HuH-7.5 (cell line): ENCODE measurements around the gene PMEL.
"Not testable (repeated sequence)": the region's sequence is repeated elsewhere in the genome, so short reads cannot be mapped to it uniquely, and the experiment has no call there.

Experiments
- DNase-seq: peaks from one replicate; pipeline ENCODE4 v3.0.0; 2011; ENCODE audit warnings: low spot score

PMEL gene

GRCh38 chr12:55983232-55983842 is 17.5 kb upstream of the PMEL start:
- no peak for DNase-seq

- DNase-seq = no peak
These were observed 16.6 kb upstream of the PMEL start for GRCh38 chr12:55982319-55982936.

- DNase-seq = not testable (repeated sequence)
These were observed 16.0 kb upstream of the PMEL start for GRCh38 chr12:55981882-55982281.

DNA sequence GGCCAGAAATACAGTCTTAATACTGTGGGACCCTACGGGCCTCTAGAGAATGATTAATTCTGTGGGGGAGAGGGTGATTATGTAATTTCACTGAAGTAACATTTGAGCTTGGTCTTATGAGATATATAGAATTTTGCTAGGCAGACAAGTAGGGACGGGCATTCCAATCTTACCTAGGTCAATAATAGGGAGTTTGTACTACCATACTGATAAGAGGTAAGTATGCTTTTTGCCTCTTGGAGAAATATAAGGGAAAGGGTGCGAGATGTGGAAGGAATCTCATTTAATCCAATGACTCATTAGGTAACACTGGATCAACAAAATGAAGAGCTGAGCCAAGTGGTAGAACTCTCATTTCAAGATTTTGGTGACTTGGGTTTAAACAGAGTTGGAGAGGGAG is 13.2 kb upstream of the PMEL start:
- no peak for DNase-seq

DNA sequence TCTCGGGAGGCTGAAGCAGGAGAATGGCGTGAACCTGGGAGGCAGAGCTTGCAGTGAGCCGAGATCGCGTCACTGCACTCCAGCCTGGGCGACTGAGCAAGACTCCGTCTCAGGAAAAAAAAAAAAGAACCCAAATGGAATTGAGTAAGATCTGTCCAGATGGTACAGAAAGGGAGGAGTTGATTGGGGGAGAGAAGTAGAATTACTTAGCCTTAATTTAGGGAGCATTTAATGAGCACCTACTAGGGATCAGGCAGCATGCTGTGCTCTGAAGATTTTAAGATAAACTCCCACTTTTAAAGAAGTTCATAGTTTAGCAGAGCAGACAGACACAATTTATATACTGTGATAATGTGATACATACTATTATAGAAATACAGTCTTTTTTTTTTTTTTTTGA is 12.6 kb upstream of the PMEL start:
- no peak for DNase-seq

DNA sequence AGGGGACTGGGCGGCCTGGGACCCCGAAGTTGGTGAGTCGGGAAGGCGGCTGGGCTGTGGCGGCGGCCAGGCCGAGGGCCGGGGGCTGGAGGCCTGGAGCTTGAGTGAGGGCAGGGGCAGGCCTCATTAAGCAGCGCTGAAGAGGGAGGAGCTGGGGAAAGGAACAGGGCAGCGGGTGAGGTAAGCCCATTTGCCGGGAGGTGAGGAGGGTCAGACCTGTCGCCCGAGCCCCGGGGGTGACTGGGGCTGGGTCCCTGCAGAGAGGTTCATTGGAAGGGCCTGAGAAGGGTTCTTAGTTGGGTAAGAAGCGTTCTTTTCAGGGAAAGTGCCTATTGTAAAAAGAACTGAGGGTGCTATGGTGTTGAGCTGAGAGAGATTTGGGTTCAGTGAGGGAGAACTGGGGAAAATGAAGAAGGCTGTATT is 8.5 kb upstream of the PMEL start:
- DNase-seq = peak; percentile 64

GRCh38 chr12:55973599-55974307 is 7.9 kb upstream of the PMEL start, which contains the start of gene RAB5B:
RAB5B (plus strand) TSS chr12:55974078; CDS start chr12:55986961, 12,883 bp downstream.
- peak; percentile 87 for DNase-seq

GRCh38 chr12:55972911-55973598 is 7.2 kb upstream of the PMEL start:
- DNase-seq = no peak

GRCh38 chr12:55972456-55972855 is 6.6 kb upstream of the PMEL start:
- DNase-seq = no peak

GRCh38 chr12:55972042-55972441 is 6.2 kb upstream of the PMEL start:
- DNase-seq = no peak

DNA sequence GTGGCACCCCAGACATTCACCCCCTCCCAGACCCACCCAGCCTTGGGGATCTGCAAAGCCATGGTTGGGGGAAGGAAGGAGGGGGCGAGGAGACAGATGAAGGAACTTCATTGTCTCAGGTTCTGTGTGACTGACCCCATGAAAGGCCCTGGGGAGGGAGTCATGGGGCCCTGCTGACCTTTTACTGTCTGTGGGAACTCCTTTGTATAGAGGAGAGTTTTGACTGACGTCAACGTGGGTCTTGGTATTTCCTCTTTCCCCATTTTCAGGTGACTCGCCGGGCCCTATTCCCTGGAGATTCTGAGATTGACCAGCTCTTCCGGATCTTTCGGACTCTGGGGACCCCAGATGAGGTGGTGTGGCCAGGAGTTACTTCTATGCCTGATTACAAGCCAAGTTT is 4.9 kb upstream of the PMEL start:
- no peak for DNase-seq

GRCh38 chr12:55969356-55969755 is 3.5 kb upstream of the PMEL start:
- DNase-seq = no peak

DNA sequence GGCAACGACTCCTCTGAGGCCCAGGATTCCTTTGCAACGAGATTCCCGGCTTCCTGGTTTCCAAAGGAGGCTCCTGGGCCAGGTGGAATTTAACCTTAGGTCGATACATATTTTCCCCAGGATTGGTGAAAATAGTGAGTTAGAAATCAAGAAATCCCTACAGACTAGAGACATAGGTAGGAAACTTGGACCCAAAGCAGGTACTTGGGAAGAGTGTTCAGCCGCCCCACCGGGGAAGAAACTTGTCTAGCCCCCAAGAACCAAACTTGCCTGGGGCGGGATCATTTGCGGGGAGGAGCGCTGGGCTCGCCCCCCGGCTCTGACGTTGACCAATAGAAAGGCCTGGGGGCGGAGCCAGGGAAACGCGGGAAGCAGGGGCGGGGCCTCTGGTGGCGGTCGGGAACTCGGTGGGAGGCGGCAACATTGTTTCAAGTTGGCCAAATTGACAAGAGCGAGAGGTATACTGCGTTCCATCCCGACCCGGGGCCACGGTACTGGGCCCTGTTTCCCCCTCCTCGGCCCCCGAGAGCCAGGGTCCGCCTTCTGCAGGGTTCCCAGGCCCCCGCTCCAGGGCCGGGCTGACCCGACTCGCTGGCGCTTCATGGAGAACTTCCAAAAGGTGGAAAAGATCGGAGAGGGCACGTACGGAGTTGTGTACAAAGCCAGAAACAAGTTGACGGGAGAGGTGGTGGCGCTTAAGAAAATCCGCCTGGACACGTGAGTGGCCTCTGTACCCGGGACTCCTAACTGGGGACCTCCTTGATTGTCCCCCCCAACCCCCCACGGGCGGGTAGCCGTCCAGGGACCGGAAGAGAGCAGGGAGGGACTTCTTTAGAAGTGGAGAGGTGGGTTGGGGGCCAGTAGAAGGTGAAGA is 803 bp upstream of the PMEL start, which contains the start of gene CDK2:
Gene CDK2 (plus strand): TSS at position 423 of the 874 bp plus-strand sequence. CDS start 179 bp downstream, at position 602.
- DNase-seq = peak; percentile 88

DNA sequence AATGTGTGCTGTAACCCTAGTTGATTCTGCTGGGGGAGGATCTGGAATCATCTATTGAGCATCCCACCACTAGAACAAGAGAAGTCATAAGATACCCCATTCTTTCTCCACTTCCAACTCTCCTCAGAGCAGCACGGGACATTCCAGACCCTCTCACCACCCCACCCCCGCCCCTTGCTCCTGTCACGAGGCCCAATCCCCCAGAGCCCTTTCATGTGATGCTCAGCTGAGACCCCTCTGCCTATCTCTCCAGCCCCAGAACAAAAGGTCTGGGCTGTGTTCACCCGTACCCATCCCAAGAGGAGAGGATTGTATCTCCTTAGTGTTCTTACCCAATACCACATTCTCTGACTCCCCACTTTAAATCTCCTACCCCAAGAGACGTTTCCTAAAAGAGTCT is 602 bp downstream of the PMEL start:
- no peak for DNase-seq

- DNase-seq = no peak
These were observed 2.1 kb downstream of the PMEL start for GRCh38 chr12:55963760-55964159.

GRCh38 chr12:55957106-55957859 is 8.6 kb downstream of the PMEL start:
- no peak for DNase-seq

DNA sequence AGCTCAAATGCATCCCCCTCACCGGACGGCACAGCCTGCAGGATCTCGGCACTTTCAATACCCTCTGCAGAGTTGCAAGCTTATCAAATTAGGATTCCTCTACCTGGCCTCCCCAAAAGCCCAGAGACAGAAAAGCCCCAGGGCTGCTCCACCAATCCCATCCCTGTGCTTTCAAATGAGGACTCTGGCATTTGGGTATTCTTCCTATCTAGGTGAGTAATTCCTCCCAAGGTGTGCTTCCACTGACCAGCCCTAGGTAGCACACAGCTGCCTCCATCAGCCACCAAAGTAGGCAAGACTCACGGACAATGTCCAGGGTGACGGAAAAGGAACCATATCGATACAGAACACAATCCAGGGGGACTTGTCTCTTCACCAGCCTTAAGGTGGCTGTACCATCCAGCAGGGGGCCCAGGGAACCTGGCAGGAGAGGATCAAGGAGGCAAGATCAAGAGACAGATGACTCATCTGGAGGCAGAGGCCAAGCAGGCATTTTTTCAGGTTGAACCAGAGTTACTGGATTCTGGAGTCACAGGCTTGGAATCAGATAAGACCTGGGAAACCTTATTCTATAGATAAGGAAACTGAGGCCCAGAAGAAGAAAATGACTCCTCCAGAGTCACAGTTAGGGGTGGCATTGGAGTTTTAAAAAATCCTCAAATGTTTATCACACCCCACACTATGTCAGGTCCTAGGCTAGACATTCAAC is 9.9 kb downstream of the PMEL start:
- peak; percentile 32 for DNase-seq

DNA sequence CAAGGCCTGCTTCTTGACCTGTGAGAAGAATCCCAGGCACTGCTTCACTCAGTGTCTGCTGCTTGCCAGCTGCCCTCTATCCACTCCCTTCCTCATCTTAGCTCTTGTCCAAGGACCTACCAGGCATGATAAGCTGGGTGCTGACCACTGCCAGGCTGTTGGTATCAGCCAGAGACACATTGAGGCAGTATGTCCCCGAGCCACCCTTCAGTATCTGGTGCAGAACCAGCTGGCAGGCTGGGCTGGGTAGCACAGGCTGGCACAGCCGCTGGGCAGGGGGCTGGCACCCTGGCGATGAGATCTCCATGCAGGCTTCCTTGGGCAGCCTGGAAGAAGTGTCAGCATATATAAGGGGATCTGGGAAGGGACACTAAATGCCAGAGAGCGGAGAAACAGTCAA is 10.5 kb downstream of the PMEL start:
- DNase-seq = no peak

DNA sequence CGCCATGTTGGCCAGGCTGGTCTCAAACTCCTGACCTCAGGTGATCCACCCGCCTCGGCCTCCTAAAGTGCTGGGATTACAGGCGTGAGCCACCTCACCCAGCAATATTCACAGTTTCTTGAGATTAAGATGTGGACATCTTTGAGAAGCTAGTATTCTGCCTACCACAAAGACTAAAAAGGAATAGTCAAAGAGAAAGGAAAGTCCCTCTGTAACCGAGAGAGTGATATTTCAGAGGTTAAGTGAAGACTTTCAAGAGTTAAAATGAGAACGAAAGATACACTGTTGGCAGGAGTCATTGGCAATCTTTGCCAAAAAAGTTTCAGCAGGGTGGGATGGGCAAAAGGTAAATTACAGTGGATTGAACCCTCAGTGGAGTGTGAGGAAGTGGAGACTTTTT is 19.3 kb downstream of the PMEL start:
- DNase-seq = no peak

DNA sequence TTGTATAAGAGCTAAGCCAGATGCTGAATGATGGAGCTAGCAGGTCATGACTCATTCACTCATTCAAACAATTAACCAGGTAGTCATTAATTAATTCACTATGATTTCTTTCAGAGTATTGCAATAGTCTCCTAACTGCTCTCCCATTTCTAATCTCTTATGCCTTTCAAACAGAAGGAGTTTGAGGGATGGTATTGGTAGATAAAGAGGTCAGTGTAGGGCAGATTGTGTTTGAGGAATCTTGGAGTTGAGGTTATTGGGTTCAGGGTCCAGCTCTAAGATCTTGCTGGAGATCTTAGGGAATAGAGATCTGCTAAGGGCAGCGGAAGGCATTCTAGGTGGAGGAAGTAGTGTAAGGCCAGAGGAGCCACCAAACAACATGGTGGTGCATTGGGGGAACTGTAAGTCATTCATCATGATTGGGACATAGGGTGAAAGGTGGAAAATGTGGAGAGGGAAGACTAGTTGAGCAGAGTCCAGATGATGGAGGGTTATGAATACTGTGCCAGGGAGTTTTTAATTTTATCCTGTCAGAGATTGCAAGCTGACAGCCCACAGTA is 23.2 kb downstream of the PMEL start:
- DNase-seq = no peak
